Neuronal stem cell (in vitro differentiated cells): ENCODE results near the gene MMP21.

Experiments
- DNase-seq: peaks from one replicate; pipeline ENCODE4 v3.0.0-alpha.2; 2013; ENCODE audit warnings: low spot score
- H2AFZ ChIP-seq: one replicate; pipeline ENCODE4 v1.6.1; 2013; ENCODE audit warnings: mild to moderate bottlenecking, low read length, inconsistent platforms
- H2AK5ac ChIP-seq: 2 replicates; pipeline ENCODE4 v1.6.1; 2013; ENCODE audit warnings: low read depth, mild to moderate bottlenecking, inconsistent platforms, low read length, moderate library complexity, mixed read lengths
- H2BK120ac ChIP-seq: 2 replicates; pipeline ENCODE4 v1.6.1; 2013; ENCODE audit warnings: low read depth, mild to moderate bottlenecking, inconsistent platforms, low read length, moderate library complexity, mixed read lengths
- H2BK12ac ChIP-seq: one replicate; pipeline ENCODE4 v1.6.1; 2013; ENCODE audit warnings: low read length, inconsistent platforms
- H2BK15ac ChIP-seq: 2 replicates; pipeline ENCODE4 v1.6.1; 2013; ENCODE audit warnings: mild to moderate bottlenecking, low read length, inconsistent platforms, mixed read lengths
- H2BK5ac ChIP-seq: one replicate; pipeline ENCODE4 v1.6.1; 2013; ENCODE audit warnings: inconsistent platforms, mild to moderate bottlenecking, low read length, moderate library complexity
- H3K14ac ChIP-seq: one replicate; pipeline ENCODE4 v1.6.1; 2013; ENCODE audit warnings: low read length, inconsistent platforms
- H3K18ac ChIP-seq: 2 replicates; pipeline ENCODE4 v1.6.1; 2013; ENCODE audit warnings: low read length, inconsistent platforms
- H3K23ac ChIP-seq: 2 replicates; pipeline ENCODE4 v1.6.1; 2013; ENCODE audit warnings: low read depth, mild to moderate bottlenecking, mixed read lengths, low read length, inconsistent platforms; ENCODE audit not compliant: poor library complexity
- H3K27ac ChIP-seq: replicated peaks from 3 replicates; pipeline ENCODE4 v1.5.1; 2013; ENCODE audit warnings: low read length, inconsistent platforms
- H3K27me3 ChIP-seq, 3 experiments: 2 replicates each; pipeline ENCODE4 v1.6.1; 2013; ENCODE audit warnings: low read length in 3 of 3, mild to moderate bottlenecking in 2 of 3, inconsistent platforms in 1 of 3, low read depth in 1 of 3, mixed read lengths in 1 of 3, moderate library complexity in 1 of 3; ENCODE audit not compliant: control insufficient read depth in 3 of 3, insufficient read depth in 3 of 3
- H3K36me3 ChIP-seq, 2 donors: replicated peaks in 1 of 2; 2 replicates each; pipeline ENCODE4 v1.6.1; 2013; ENCODE audit warnings: low read length in 2 of 2; ENCODE audit not compliant: control insufficient read depth in 2 of 2, insufficient read depth in 2 of 2
- H3K4ac ChIP-seq: 2 replicates; pipeline ENCODE4 v1.6.1; 2013; ENCODE audit warnings: inconsistent platforms, mild to moderate bottlenecking, low read length, moderate library complexity
- H3K4me1 ChIP-seq, 2 donors: 1 replicate in 1 of 2; 2 replicates in 1 of 2; pipeline ENCODE4 v1.6.1; 2013; ENCODE audit warnings: low read length in 2 of 2, low read depth in 1 of 2; ENCODE audit not compliant: control insufficient read depth in 2 of 2, insufficient read depth in 1 of 2
- H3K4me2 ChIP-seq: one replicate; pipeline ENCODE4 v1.6.1; 2013; ENCODE audit warnings: mild to moderate bottlenecking, low read length, inconsistent platforms; ENCODE audit not compliant: insufficient read depth, poor library complexity, severe bottlenecking
- H3K4me3 ChIP-seq, 2 donors: 2 replicates each; pipeline ENCODE4 v1.5.1; 2013; ENCODE audit warnings: low read length in 2 of 2, mild to moderate bottlenecking in 2 of 2, inconsistent platforms in 1 of 2, moderate library complexity in 1 of 2
- H3K79me1 ChIP-seq: one replicate; pipeline ENCODE4 v1.6.1; 2013; ENCODE audit warnings: low read depth, mild to moderate bottlenecking, inconsistent platforms, low read length, moderate library complexity
- H3K9ac ChIP-seq: one replicate; pipeline ENCODE4 v1.6.1; 2013; ENCODE audit warnings: mild to moderate bottlenecking, low read depth, low read length, inconsistent platforms; ENCODE audit not compliant: poor library complexity
- H3K9me3 ChIP-seq, 2 donors: replicated peaks in 1 of 2; 2 replicates each; pipeline versions ENCODE3 to v1.6.1; 2013; ENCODE audit warnings: low read length in 2 of 2, mild to moderate bottlenecking in 2 of 2, inconsistent platforms in 1 of 2, low read depth in 1 of 2, mixed read lengths in 1 of 2, moderate library complexity in 1 of 2; ENCODE audit not compliant: control insufficient read depth in 2 of 2, insufficient read depth in 1 of 2
- H4K8ac ChIP-seq: one replicate; pipeline ENCODE4 v1.6.1; 2013; ENCODE audit warnings: low read depth, mild to moderate bottlenecking, inconsistent platforms, low read length, moderate library complexity
- H4K91ac ChIP-seq: one replicate; pipeline ENCODE4 v1.6.1; 2013; ENCODE audit warnings: low read length, low read depth, mild to moderate bottlenecking, inconsistent platforms; ENCODE audit not compliant: poor library complexity
- WGBS, 2 donors: extraction: QIAGEN DNeasy Blood & Tissue Kit; methylation state at CpG; one replicate each; pipeline ENCODE4 v1.1.7; 2013; ENCODE audit warnings: missing lambda C conversion rate in 2 of 2, mixed read lengths in 1 of 2; ENCODE audit not compliant: insufficient read length in 2 of 2, insufficient replicate concordance in 1 of 2; ENCODE audit errors: extremely low coverage in 2 of 2; 5-methylcytosine and 5-hydroxymethylcytosine counted together

MMP21 gene

DNA sequence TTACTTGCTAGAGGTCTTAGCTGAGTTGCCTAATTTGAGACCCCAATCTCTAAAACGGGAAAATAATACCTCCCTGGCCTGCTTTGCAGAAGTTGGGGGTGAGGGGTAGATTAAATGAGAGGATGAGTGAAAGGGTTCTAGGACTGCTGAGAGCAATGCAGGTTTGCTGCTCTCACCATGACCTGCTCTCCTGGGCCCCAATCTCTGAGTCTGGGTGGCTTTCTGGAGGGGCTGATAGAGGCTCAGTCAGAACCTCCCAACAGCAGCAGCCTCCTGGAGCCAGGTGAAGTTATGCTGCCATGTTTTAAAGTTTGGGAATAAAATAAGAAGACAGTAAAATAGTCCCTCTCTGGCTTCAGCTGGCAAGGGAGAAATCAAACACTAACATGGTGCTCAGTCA, 40.1 kb upstream of the MMP21 start:
- WGBS, 2 donors: no CpG with 5 or more reads among the region's 1 CpG
- peaks cover 2% of the 10 kb centered on the region for H3K79me1 ChIP-seq
- H3K4ac ChIP-seq: no peak overlapping the region
- no peak overlapping the region for H4K91ac ChIP-seq
- H2BK15ac ChIP-seq: no peak overlapping the region
- H3K27ac ChIP-seq: no peak overlapping the region
- peaks cover 7 to 50% of the 10 kb centered on the region in 2 donors for H3K36me3 ChIP-seq
- H3K4me3 ChIP-seq: no peak overlapping the region
- no peak overlapping the region for H2AFZ ChIP-seq
- no peaks in the 10 kb centered on the region for H3K27me3 ChIP-seq
- H4K8ac ChIP-seq: no peak overlapping the region
- no peak overlapping the region for H2BK5ac ChIP-seq
- no peak overlapping the region for H3K14ac ChIP-seq
- no peak overlapping the region for H3K18ac ChIP-seq
- H3K9ac ChIP-seq: no peak overlapping the region
- DNase-seq: no peak
- H3K4me2 ChIP-seq: no peak overlapping the region
- H2BK120ac ChIP-seq: no peak overlapping the region
- H2AK5ac ChIP-seq: no peak overlapping the region
- no peak overlapping the region for H2BK12ac ChIP-seq
- no peaks in the 10 kb centered on the region for H3K4me1 ChIP-seq
- H3K9me3 ChIP-seq: no peaks in the 10 kb centered on the region
- H3K23ac ChIP-seq: no peak overlapping the region

DNA sequence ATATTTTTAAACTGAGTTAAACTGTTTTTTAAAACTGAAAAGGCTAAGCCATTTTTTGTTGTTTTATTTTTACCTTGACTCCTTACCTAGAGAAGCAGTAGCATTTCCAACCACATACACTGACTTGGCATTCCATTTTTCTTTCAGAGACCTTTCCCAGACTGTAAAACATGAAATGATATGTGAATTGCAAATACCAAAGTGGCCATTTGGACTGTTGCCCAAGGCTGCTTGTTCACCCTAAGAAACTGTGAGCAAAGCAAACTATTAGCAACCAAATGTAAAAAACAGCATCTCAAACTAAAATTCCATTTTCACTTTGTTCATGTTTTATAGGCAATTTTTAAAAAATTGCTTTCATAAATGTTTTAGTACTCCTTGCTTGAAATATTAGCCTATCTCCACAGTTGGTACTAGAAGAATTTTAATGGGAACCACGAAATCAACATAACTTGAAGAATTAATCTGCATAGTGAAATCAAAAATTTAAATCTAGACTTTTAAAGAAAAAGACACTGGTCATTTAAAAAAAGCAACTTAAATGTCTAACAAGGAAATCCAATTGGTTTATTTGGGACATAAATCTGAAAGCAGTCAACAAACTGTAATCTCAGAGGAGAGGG, 36.6 kb upstream of the MMP21 start:
- no peak overlapping the region for H2AFZ ChIP-seq
- H3K4ac ChIP-seq: no peak overlapping the region
- no peak for DNase-seq
- H4K91ac ChIP-seq: no peak overlapping the region
- H4K8ac ChIP-seq: no peak overlapping the region
- no peak overlapping the region for H3K14ac ChIP-seq
- H2BK5ac ChIP-seq: no peak overlapping the region
- H3K23ac ChIP-seq: no peak overlapping the region
- H3K36me3 ChIP-seq: peaks cover 7 to 71% of the 10 kb centered on the region in 2 donors
- no CpG with 5 or more reads among the region's 1 CpG for WGBS, 2 donors
- H3K79me1 ChIP-seq: peaks cover 2% of the 10 kb centered on the region
- no peak overlapping the region for H3K27ac ChIP-seq
- H2BK12ac ChIP-seq: no peak overlapping the region
- H2BK15ac ChIP-seq: no peak overlapping the region
- no peak overlapping the region for H2AK5ac ChIP-seq
- no peak overlapping the region for H3K4me3 ChIP-seq
- no peak overlapping the region for H3K9ac ChIP-seq
- H3K27me3 ChIP-seq: no peaks in the 10 kb centered on the region
- no peak overlapping the region for H2BK120ac ChIP-seq
- peaks cover 0 to 4% of the 10 kb centered on the region in 2 donors for H3K9me3 ChIP-seq
- no peaks in the 10 kb centered on the region for H3K4me1 ChIP-seq
- H3K4me2 ChIP-seq: no peak overlapping the region
- no peak overlapping the region for H3K18ac ChIP-seq

DNA sequence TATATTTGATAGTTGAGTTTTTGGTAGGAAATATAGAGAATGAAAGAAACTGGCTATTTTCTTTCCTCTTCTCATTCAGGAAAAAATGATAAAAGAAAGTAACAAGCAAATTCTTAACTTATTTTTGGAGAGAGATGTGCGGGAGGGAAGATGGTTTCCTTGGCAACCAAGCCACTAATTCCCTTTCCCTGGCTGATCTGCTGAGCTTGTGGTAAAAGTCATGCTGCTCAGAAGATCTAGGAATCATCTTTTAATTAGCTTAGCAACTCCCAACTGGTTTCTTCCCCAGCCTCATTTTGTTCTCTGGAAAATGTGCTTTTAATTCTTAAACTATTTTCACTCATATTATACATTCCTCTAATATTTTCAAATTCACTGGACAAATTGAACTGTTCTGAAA, 35.6 kb upstream of the MMP21 start:
- WGBS, 2 donors: no CpG with 5 or more reads among the region's 1 CpG
- H2BK120ac ChIP-seq: no peak overlapping the region
- no peak overlapping the region for H2BK5ac ChIP-seq
- DNase-seq: no peak
- H3K18ac ChIP-seq: no peak overlapping the region
- H2BK15ac ChIP-seq: no peak overlapping the region
- H3K79me1 ChIP-seq: peaks cover 2% of the 10 kb centered on the region
- no peak overlapping the region for H3K14ac ChIP-seq
- no peak overlapping the region for H4K8ac ChIP-seq
- no peak overlapping the region for H3K4ac ChIP-seq
- H3K9me3 ChIP-seq: peaks cover 0 to 4% of the 10 kb centered on the region in 2 donors
- no peak overlapping the region for H3K4me2 ChIP-seq
- no peak overlapping the region for H2AFZ ChIP-seq
- H2BK12ac ChIP-seq: no peak overlapping the region
- no peaks in the 10 kb centered on the region for H3K4me1 ChIP-seq
- H2AK5ac ChIP-seq: no peak overlapping the region
- no peak overlapping the region for H3K23ac ChIP-seq
- no peak overlapping the region for H3K4me3 ChIP-seq
- no peaks in the 10 kb centered on the region for H3K27me3 ChIP-seq
- no peak overlapping the region for H3K9ac ChIP-seq
- H3K36me3 ChIP-seq: peaks cover 7 to 79% of the 10 kb centered on the region in 2 donors
- no peak overlapping the region for H3K27ac ChIP-seq
- H4K91ac ChIP-seq: no peak overlapping the region

DNA sequence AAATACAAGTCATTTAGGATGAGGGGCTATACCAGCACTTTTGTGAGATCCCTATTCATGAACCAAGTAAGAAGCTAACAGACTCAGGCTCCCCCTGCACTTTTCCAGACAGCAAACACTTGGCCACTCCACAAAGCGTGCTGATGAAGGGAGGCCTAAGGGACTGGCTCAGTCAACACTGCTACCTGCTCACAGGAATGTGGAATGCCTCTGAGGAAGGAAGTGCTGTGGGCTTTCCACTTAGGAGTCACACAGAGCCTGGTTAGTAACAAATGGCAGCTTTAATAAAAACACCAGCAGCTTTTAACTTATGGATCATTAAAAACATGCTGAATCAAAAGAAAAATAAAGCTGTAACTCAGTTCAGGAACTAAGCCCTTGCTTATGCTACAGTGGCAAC, 32.4 kb upstream of the MMP21 start:
- H4K8ac ChIP-seq: no peak overlapping the region
- peaks cover 0 to 4% of the 10 kb centered on the region in 2 donors for H3K9me3 ChIP-seq
- H3K18ac ChIP-seq: no peak overlapping the region
- H2AFZ ChIP-seq: no peak overlapping the region
- H3K4me2 ChIP-seq: no peak overlapping the region
- no peak overlapping the region for H3K9ac ChIP-seq
- H3K79me1 ChIP-seq: no peaks in the 10 kb centered on the region
- H2BK5ac ChIP-seq: no peak overlapping the region
- no peak overlapping the region for H3K4ac ChIP-seq
- H3K23ac ChIP-seq: no peak overlapping the region
- H3K36me3 ChIP-seq: peaks cover 6 to 70% of the 10 kb centered on the region in 2 donors
- H4K91ac ChIP-seq: no peak overlapping the region
- H2AK5ac ChIP-seq: no peak overlapping the region
- no peaks in the 10 kb centered on the region for H3K4me1 ChIP-seq
- H2BK12ac ChIP-seq: no peak overlapping the region
- no peak overlapping the region for H3K27ac ChIP-seq
- H2BK120ac ChIP-seq: no peak overlapping the region
- no peak overlapping the region for H2BK15ac ChIP-seq
- no peaks in the 10 kb centered on the region for H3K27me3 ChIP-seq
- H3K14ac ChIP-seq: no peak overlapping the region
- WGBS, 2 donors: no CpG with 5 or more reads among the region's 1 CpG
- DNase-seq: no peak
- H3K4me3 ChIP-seq: no peak overlapping the region
